Panc1 (cell line): Measurements from ENCODE around the gene TMPRSS15. TPM values are rescaled to one million over a fixed set of nuclear protein-coding genes. Genes with fewer than 3 reads are reported as not detected.

Experiments used
- ATAC-seq: fragments of 200-7000 bp; cut with Tn5 transposase; 2 replicates; pipeline ENCODE4 v1.9.1; 2020; ENCODE audit warnings: mild to moderate bottlenecking, moderate library complexity
- Bru-seq: library from RNA; stranded (reverse); fragments of 400-500 nt; gene quantifications from one replicate; lab custom pipeline; 2021; lab: Mats Ljungman, UMichigan
- BruChase-seq, 2 experiments: library from RNA; stranded (reverse); fragments of 400-500 nt; gene quantifications; one replicate each; lab custom pipeline; 2021; lab: Mats Ljungman, UMichigan
- BruUV-seq: library from RNA; stranded (reverse); fragments of 400-500 nt; replicated peaks from 2 replicates; lab custom pipeline; 2021; lab: Mats Ljungman, UMichigan
- CTCF ChIA-PET: fragments of 300-600 bp; sonication (Branson Sonifier 250); formaldehyde crosslinking; loops from one replicate; lab custom pipeline; 2022; ENCODE audit warnings: antibody characterized with exemption; lab: Charles Lee
- POLR2A ChIA-PET: fragments of 300-600 bp; sonication (Branson Sonifier 250); formaldehyde crosslinking; loops from one replicate; lab custom pipeline; 2022; ENCODE audit warnings: antibody characterized with exemption; lab: Charles Lee
- DNase-seq: peaks from one replicate; pipeline ENCODE4 v3.0.0-alpha.2; 2010; ENCODE audit warnings: low read depth, low spot score
- H3K27ac ChIP-seq: 2 replicates; pipeline ENCODE4 v1.5.1; 2011; ENCODE audit warnings: mild to moderate bottlenecking, low read length, inconsistent platforms
- H3K27me3 ChIP-seq: fragments of 200-500 bp; sonication (Bioruptor generic); 2 replicates; pipeline ENCODE4 v1.6.0; 2014; ENCODE audit warnings: low read length, inconsistent platforms; ENCODE audit not compliant: control insufficient read depth, insufficient read depth
- H3K36me3 ChIP-seq: fragments of 200-500 bp; sonication (Bioruptor generic); 2 replicates; pipeline ENCODE4 v1.5.1; 2014; ENCODE audit warnings: inconsistent platforms, mild to moderate bottlenecking, low read length, moderate library complexity; ENCODE audit not compliant: control insufficient read depth, insufficient read depth
- H3K4me1 ChIP-seq: 2 replicates; pipeline ENCODE4 v1.5.1; 2011; ENCODE audit warnings: inconsistent platforms, mild to moderate bottlenecking, low read length, moderate library complexity; ENCODE audit not compliant: control insufficient read depth, insufficient read depth
- H3K4me3 ChIP-seq, 2 experiments: 2 replicates each; pipeline ENCODE4 v1.5.1; 2011 to 2012; ENCODE audit warnings: low read depth in 2 of 2, low read length in 2 of 2, mild to moderate bottlenecking in 2 of 2, inconsistent platforms in 1 of 2, moderate library complexity in 1 of 2
- H3K9me3 ChIP-seq: fragments of 200-500 bp; sonication (Bioruptor generic); 2 replicates; pipeline ENCODE4 v1.5.1; 2014; ENCODE audit warnings: low read depth, mild to moderate bottlenecking, inconsistent platforms, low read length, moderate library complexity; ENCODE audit not compliant: control insufficient read depth, insufficient read depth
- POLR2AphosphoS5 ChIP-seq: IDR thresholded peaks from 2 replicates; pipeline ENCODE4 v1.6.1; 2012; ENCODE audit warnings: mild to moderate bottlenecking, low read depth, low read length, moderate library complexity
- SIN3A ChIP-seq: IDR thresholded peaks from 2 replicates; pipeline ENCODE4 v1.6.1; 2012; ENCODE audit warnings: low read depth, mild to moderate bottlenecking, low read length, moderate library complexity, borderline replicate concordance; ENCODE audit not compliant: insufficient read depth
- TCF7L2 ChIP-seq: IDR thresholded peaks from 2 replicates; pipeline ENCODE4 v1.6.1; 2011; ENCODE audit warnings: mild to moderate bottlenecking, low read depth, low read length, inconsistent platforms
- in situ Hi-C: cut with HindIII; loops from 2 replicates; pipeline ENCODE4 v1.10.0; 2016; ENCODE audit warnings: low sequenced_read_pairs, low pct_unique_long_range_greater_than_20kb
- intact Hi-C: fragments of 100-400 bp; cut with micrococcal nuclease; formaldehyde crosslinking; loops from one replicate; pipeline ENCODE4 v1.10.0; 2022; ENCODE audit not compliant: unreplicated experiment
- long read RNA-seq: library from polyadenylated mRNA; unstranded; transcript quantifications from one replicate; pipeline ENCODE4 v2.0.0, GENCODE V29; 2021; ENCODE audit not compliant: unreplicated experiment
- polyA plus RNA-seq: library from polyadenylated mRNA; unstranded; fragments of >200 nt; gene quantifications from one replicate; pipeline ENCODE4 v1.2.1, GENCODE V29; 2012; ENCODE audit warnings: missing spikeins; ENCODE audit not compliant: insufficient read length
- total RNA-seq: library from RNA; stranded (reverse); gene quantifications from one replicate; pipeline ENCODE4 v1.2.1, GENCODE V29; 2021; ENCODE audit not compliant: unreplicated experiment
- TF ChIP-seq, protein P1 (sequence below): fragments of 450-650 bp; IDR thresholded peaks from 2 replicates; pipeline ENCODE4 v1.5.1; 2017; ENCODE audit warnings: mild to moderate bottlenecking
- TF ChIP-seq, protein P2 (sequence below), 2 experiments: IDR thresholded peaks; 2 replicates each; pipeline ENCODE4 v1.6.1; 2011 to 2012; ENCODE audit warnings: low read depth in 2 of 2, control low read depth in 1 of 2, low read length in 1 of 2, mild to moderate bottlenecking in 1 of 2, moderate library complexity in 1 of 2; ENCODE audit not compliant: insufficient read depth in 1 of 2

Gene TMPRSS15
- not detected for total RNA-seq
- not detected for polyA plus RNA-seq
- Bru-seq, nascent RNA: not detected
- not detected for BruChase-seq, experiment 1, labeled RNA remaining after a 2-hour chase
- not detected for BruChase-seq, experiment 2, labeled RNA remaining after a 6-hour chase
- long read RNA-seq: 0 reads

DNA sequence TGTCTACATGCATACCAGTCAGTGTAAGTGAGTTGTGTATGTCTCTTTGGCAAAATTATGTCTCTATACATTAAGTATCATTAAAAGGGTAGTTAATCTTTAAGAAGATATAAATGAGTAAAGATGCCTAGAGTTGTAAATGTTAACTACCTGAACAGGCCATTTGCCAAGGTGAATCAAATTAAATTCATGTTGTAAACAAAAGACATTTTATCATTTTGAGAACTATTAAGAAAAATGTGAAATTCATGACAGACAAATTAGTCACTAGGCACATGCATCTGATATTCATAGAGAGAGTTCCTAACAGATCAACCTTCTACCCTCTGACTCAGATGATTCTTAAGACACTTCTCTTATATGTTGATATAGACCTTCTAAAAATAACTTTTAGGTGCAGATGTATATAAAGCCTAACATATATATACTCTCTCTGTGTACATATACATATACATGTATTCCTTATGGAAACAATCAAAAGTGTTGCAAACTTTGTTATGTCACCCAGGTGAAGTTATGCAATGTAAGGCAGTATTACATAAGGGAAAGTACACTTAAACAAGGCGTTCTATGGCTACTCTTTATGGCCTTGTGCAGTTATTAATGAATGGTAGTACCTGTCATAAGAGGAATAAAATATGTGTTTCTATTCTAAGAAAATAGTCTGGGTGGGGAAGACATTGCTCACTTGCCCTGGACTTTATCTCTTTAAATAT lies at the start of gene TMPRSS15:
Gene TMPRSS15 (minus strand): TSS at position 51 of the 716 bp plus-strand sequence. CDS start 163 bp downstream, outside the sequence.
- no peak for TF ChIP-seq POLR2AphosphoS5
- no peak for TF ChIP-seq TCF7L2
- TF ChIP-seq, protein P1, sequence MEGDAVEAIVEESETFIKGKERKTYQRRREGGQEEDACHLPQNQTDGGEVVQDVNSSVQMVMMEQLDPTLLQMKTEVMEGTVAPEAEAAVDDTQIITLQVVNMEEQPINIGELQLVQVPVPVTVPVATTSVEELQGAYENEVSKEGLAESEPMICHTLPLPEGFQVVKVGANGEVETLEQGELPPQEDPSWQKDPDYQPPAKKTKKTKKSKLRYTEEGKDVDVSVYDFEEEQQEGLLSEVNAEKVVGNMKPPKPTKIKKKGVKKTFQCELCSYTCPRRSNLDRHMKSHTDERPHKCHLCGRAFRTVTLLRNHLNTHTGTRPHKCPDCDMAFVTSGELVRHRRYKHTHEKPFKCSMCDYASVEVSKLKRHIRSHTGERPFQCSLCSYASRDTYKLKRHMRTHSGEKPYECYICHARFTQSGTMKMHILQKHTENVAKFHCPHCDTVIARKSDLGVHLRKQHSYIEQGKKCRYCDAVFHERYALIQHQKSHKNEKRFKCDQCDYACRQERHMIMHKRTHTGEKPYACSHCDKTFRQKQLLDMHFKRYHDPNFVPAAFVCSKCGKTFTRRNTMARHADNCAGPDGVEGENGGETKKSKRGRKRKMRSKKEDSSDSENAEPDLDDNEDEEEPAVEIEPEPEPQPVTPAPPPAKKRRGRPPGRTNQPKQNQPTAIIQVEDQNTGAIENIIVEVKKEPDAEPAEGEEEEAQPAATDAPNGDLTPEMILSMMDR: no peak
- no peak for TF ChIP-seq SIN3A
- TF ChIP-seq, protein P2, sequence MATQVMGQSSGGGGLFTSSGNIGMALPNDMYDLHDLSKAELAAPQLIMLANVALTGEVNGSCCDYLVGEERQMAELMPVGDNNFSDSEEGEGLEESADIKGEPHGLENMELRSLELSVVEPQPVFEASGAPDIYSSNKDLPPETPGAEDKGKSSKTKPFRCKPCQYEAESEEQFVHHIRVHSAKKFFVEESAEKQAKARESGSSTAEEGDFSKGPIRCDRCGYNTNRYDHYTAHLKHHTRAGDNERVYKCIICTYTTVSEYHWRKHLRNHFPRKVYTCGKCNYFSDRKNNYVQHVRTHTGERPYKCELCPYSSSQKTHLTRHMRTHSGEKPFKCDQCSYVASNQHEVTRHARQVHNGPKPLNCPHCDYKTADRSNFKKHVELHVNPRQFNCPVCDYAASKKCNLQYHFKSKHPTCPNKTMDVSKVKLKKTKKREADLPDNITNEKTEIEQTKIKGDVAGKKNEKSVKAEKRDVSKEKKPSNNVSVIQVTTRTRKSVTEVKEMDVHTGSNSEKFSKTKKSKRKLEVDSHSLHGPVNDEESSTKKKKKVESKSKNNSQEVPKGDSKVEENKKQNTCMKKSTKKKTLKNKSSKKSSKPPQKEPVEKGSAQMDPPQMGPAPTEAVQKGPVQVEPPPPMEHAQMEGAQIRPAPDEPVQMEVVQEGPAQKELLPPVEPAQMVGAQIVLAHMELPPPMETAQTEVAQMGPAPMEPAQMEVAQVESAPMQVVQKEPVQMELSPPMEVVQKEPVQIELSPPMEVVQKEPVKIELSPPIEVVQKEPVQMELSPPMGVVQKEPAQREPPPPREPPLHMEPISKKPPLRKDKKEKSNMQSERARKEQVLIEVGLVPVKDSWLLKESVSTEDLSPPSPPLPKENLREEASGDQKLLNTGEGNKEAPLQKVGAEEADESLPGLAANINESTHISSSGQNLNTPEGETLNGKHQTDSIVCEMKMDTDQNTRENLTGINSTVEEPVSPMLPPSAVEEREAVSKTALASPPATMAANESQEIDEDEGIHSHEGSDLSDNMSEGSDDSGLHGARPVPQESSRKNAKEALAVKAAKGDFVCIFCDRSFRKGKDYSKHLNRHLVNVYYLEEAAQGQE (IDR thresholded peaks at IDR 0.05; ENCODE audit: insufficient read depth in 1 of 2, low read depth in 2 of 2, low read length in 1 of 2): no peak
- in situ Hi-C loops: no loop called here
- Histone ChIP-seq H3K4me1 (no peaks in the 10 kb centered on the region), H3K9me3 (no peaks in the 10 kb centered on the region), H3K27ac (no peak within 1 kb of the TSS), H3K27me3 (no peaks in the 10 kb centered on the region), H3K4me3 (no peak within 1 kb of the TSS), H3K36me3 (no peaks in the 10 kb centered on the region)
- ATAC-seq (no peak), DNase-seq (no peak)
- ChIA-PET POLR2A (no interaction called here), CTCF (no interaction called here)
- intact Hi-C loops: no loop called here
- BruUV-seq: no TSS peak

DNA sequence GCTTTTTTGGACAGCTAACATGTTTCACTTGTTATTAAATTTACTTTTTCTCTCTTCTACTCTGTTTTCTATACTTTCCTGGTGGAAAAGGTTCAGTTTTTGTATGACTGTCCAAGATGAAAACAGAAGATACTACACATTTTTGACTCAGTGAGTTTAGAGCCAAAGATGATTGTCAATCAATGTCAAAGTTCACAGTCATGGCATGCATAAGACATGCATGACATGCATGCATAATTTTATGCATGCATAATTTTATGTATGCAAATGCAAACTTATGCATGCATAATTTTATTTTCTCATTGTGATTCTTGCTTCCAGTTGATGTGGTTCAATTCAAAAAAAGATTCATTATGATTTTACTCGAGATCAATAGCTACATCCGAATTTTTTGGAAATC lies 48.1 kb upstream of the TMPRSS15 start:
- no peaks in the 10 kb centered on the region for H3K4me1 ChIP-seq
- in situ Hi-C loops (no loop called here), intact Hi-C loops (no loop called here)
- DNase-seq (no peak), ATAC-seq (no peak)
- CTCF ChIA-PET: no interaction called here
- no peak overlapping the region for H3K4me3 ChIP-seq
- no TSS peak for BruUV-seq
- POLR2A ChIA-PET: no interaction called here
- H3K27me3 ChIP-seq: no peaks in the 10 kb centered on the region
- no peaks in the 10 kb centered on the region for H3K9me3 ChIP-seq
- H3K36me3 ChIP-seq: no peaks in the 10 kb centered on the region
- H3K27ac ChIP-seq: no peak overlapping the region
- TF ChIP-seq, protein P1: no peak
- no peak for TF ChIP-seq POLR2AphosphoS5
- no peak for TF ChIP-seq SIN3A
- no peak for TF ChIP-seq TCF7L2
- TF ChIP-seq, protein P2 (IDR thresholded peaks at IDR 0.05; ENCODE audit: insufficient read depth in 1 of 2, low read depth in 2 of 2, low read length in 1 of 2): no peak
